ENCODE results near the gene GLI3.

The GLI3 gene

DNA sequence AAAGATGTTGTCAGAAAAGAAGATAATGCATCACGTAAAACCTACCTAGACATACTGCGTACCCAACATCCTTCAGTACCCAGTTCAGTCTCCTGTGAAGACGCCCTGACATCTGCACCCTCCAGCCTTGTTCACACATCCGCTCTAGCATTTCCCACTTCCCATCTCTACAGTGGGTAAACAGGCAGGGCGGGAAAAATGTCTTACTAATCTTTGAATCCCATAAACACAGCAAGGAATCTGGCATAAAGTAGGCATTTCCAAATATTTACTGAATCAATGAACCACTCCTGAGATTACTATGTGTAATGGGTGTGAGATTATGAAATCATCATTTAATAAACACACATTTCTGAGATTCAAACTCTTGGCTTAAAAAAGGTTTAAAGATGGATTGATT, 132.8 kb downstream of the GLI3 start:
- no peak overlapping the region for H3K4me3 ChIP-seq (ENCODE audit: insufficient read depth, low read depth, low read length, poor library complexity, severe bottlenecking)
- H3K27me3 ChIP-seq (replicated peaks; ENCODE audit: control insufficient read depth, insufficient read depth, low read length, poor library complexity, severe bottlenecking) = no peaks in the 10 kb centered on the region
- H3K4me1 ChIP-seq (ENCODE audit: control insufficient read depth, insufficient read depth, low read length, poor library complexity, severe bottlenecking) = no peaks in the 10 kb centered on the region

DNA sequence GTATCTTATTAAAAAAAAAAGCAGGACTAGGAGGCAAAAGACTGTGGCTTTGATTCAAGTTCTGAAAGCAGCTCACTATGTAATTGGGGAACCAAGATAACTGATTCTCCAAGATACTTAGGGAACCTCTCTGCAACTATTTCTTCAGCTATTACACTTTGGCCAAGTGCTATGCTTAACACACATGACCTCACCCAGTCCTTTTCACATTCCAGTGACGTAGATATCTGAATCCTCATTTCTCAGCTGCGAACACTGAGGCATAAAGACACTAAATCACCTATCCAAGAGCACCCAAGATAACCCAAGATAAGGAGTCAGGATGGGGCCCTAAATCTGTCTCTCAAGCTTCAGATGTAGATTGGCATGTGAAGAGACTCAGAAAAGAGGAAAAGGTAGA, 133.6 kb downstream of the GLI3 start:
- no peaks in the 10 kb centered on the region for H3K9me3 ChIP-seq (ENCODE audit: control insufficient read depth, low read length)
- no peaks in the 10 kb centered on the region for H3K36me3 ChIP-seq (ENCODE audit: control insufficient read depth, insufficient read depth, low read length)
- H3K27ac ChIP-seq (ENCODE audit: insufficient read depth, low read length, poor library complexity, severe bottlenecking) = no peak overlapping the region
- no peaks in the 10 kb centered on the region for H3K4me1 ChIP-seq (ENCODE audit: control insufficient read depth, insufficient read depth, low read length, poor library complexity, severe bottlenecking)
- DNase-seq = no peak
- H3K4me3 ChIP-seq (ENCODE audit: insufficient read depth, low read depth, low read length, poor library complexity, severe bottlenecking) = no peak overlapping the region
- H3K27me3 ChIP-seq (replicated peaks; ENCODE audit: control insufficient read depth, insufficient read depth, low read length, poor library complexity, severe bottlenecking) = no peaks in the 10 kb centered on the region

More for the DNA sequence above, 132.8 kb downstream of the GLI3 start:
- Histone ChIP-seq H3K9me3 (ENCODE audit: control insufficient read depth, low read length) (no peaks in the 10 kb centered on the region), H3K27ac (ENCODE audit: insufficient read depth, low read length, poor library complexity, severe bottlenecking) (no peak overlapping the region), H3K36me3 (ENCODE audit: control insufficient read depth, insufficient read depth, low read length) (no peaks in the 10 kb centered on the region)
- DNase-seq = no peak

DNA sequence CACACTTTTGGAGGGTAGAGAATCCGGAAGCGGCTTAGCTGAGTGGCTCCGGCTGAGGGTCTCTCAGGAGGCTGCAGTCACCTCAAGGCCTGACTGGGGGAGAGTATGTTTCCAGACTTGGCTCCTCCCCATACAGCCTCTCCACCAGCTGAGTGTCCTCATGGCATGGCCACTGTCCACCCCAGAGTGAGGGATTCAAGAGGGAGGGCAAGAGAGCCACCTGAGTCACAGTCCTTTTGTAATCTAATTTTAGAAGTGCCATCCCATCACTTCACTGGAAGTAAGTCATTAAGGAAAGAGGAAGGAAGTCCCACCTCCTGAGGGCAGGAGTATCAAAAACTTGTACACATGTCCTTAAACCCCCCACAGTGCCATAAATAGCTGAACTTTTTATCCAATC, 134.0 kb downstream of the GLI3 start:
- Histone ChIP-seq H3K27ac (ENCODE audit: insufficient read depth, low read length, poor library complexity, severe bottlenecking) (no peak overlapping the region), H3K4me3 (ENCODE audit: insufficient read depth, low read depth, low read length, poor library complexity, severe bottlenecking) (no peak overlapping the region), H3K9me3 (ENCODE audit: control insufficient read depth, low read length) (no peaks in the 10 kb centered on the region), H3K27me3 (replicated peaks; ENCODE audit: control insufficient read depth, insufficient read depth, low read length, poor library complexity, severe bottlenecking) (no peaks in the 10 kb centered on the region), H3K36me3 (ENCODE audit: control insufficient read depth, insufficient read depth, low read length) (no peaks in the 10 kb centered on the region), H3K4me1 (ENCODE audit: control insufficient read depth, insufficient read depth, low read length, poor library complexity, severe bottlenecking) (no peaks in the 10 kb centered on the region)
- no peak for DNase-seq

DNA sequence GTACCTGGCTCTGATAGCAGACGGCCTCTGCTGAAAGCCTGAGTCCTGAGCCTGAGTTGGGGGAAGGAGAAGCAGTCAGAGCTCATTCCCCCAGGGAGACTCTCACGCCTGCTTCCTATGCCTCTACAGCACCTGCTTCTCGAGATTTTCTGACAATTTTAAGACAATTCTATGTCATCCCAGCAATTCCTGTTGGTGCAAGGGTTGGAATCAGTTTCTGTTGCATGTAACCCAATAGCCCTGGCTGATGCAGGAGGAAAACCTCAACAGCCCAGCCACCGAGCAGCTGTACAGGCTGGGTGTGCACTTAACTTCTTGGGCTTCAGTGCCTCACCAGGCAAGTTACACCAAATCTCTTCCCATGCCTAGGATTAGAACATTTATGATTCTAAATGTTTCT, 134.7 kb downstream of the GLI3 start:
- Histone ChIP-seq H3K27me3 (replicated peaks; ENCODE audit: control insufficient read depth, insufficient read depth, low read length, poor library complexity, severe bottlenecking) (no peaks in the 10 kb centered on the region), H3K4me3 (ENCODE audit: insufficient read depth, low read depth, low read length, poor library complexity, severe bottlenecking) (no peak overlapping the region), H3K4me1 (ENCODE audit: control insufficient read depth, insufficient read depth, low read length, poor library complexity, severe bottlenecking) (no peaks in the 10 kb centered on the region), H3K27ac (ENCODE audit: insufficient read depth, low read length, poor library complexity, severe bottlenecking) (no peak overlapping the region), H3K9me3 (ENCODE audit: control insufficient read depth, low read length) (no peaks in the 10 kb centered on the region), H3K36me3 (ENCODE audit: control insufficient read depth, insufficient read depth, low read length) (no peaks in the 10 kb centered on the region)
- DNase-seq = no peak

DNA sequence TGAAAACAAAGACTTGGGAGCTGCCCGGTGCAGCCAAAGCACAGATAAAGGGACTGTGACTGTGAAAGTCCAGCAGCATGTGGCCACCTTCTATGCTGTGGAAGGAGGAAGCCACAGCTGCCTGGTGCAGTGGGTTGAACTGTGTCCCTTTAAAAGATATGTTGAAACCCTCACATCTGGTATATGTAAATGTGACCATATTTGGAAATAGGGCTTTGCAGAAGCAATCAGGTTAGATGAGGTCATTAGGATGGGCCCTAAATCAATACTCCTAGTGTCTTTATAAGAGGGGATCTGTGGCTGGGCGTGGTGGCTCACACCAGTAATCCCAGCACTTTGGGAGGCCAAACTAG, 136.9 kb downstream of the GLI3 start:
- no peaks in the 10 kb centered on the region for H3K36me3 ChIP-seq (ENCODE audit: control insufficient read depth, insufficient read depth, low read length)

DNA sequence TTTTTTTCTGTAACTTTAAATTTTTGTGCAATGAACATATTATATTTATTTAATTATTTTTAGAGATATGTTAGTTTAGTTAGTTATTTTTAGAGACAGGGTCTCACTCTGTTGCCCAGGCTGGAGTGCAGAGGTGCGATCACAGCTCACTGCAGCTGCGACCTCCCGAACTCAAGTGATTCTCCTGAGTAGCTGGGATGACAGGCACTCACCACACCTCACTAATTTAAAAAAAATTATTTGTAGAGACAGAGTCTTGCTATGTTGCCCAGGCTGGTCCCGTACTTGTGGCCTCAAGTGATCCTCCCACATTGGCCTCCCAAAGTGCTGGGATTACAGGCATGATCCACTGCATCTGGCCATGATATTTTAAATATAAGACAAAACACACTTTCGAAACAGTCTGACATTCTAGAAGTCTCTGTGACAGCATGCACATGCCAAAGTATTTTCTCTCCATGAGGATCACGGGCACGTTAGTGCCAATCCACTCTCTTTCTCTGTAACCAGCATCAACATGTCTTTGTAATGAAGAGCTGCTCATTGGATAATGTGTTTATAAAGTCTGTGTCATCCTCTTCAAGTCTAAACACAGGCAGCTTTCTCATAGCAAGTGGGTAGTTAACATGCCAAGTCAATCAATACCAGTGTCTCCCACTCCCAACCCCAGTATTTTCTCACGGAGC, 137.4 kb downstream of the GLI3 start:
- DNase-seq = no peak
- no peak overlapping the region for H3K4me3 ChIP-seq (ENCODE audit: insufficient read depth, low read depth, low read length, poor library complexity, severe bottlenecking)
- H3K36me3 ChIP-seq (ENCODE audit: control insufficient read depth, insufficient read depth, low read length) = no peaks in the 10 kb centered on the region
- no peaks in the 10 kb centered on the region for H3K9me3 ChIP-seq (ENCODE audit: control insufficient read depth, low read length)
- H3K4me1 ChIP-seq (ENCODE audit: control insufficient read depth, insufficient read depth, low read length, poor library complexity, severe bottlenecking) = no peaks in the 10 kb centered on the region
- H3K27me3 ChIP-seq (replicated peaks; ENCODE audit: control insufficient read depth, insufficient read depth, low read length, poor library complexity, severe bottlenecking) = no peaks in the 10 kb centered on the region
- H3K27ac ChIP-seq (ENCODE audit: insufficient read depth, low read length, poor library complexity, severe bottlenecking) = no peak overlapping the region

More for the DNA sequence above, 136.9 kb downstream of the GLI3 start:
- no peak overlapping the region for H3K27ac ChIP-seq (ENCODE audit: insufficient read depth, low read length, poor library complexity, severe bottlenecking)
- H3K27me3 ChIP-seq (replicated peaks; ENCODE audit: control insufficient read depth, insufficient read depth, low read length, poor library complexity, severe bottlenecking) = no peaks in the 10 kb centered on the region
- no peak for DNase-seq
- H3K4me1 ChIP-seq (ENCODE audit: control insufficient read depth, insufficient read depth, low read length, poor library complexity, severe bottlenecking) = no peaks in the 10 kb centered on the region
- no peak overlapping the region for H3K4me3 ChIP-seq (ENCODE audit: insufficient read depth, low read depth, low read length, poor library complexity, severe bottlenecking)
- no peaks in the 10 kb centered on the region for H3K9me3 ChIP-seq (ENCODE audit: control insufficient read depth, low read length)

DNA sequence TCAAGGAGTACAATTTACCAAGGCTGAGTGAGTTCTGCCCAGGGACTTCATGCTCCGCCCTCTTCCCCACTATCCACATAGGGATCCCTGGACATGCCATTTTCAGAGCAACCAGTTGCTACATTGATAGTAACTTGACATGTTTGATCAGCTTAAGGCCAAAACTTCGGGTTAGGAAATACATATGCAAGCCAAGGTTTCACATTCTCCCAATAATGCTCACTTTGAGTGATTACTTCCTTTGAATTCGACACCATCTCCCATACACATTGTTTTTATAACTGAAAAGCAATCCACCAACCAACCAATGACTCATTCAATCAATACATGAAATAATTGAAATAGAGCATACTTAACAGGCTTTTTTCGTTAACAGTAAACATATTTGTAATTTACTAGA, 137.9 kb downstream of the GLI3 start:
- Histone ChIP-seq H3K4me1 (ENCODE audit: control insufficient read depth, insufficient read depth, low read length, poor library complexity, severe bottlenecking) (no peaks in the 10 kb centered on the region), H3K27ac (ENCODE audit: insufficient read depth, low read length, poor library complexity, severe bottlenecking) (no peak overlapping the region), H3K9me3 (ENCODE audit: control insufficient read depth, low read length) (no peaks in the 10 kb centered on the region), H3K4me3 (ENCODE audit: insufficient read depth, low read depth, low read length, poor library complexity, severe bottlenecking) (no peak overlapping the region), H3K36me3 (ENCODE audit: control insufficient read depth, insufficient read depth, low read length) (no peaks in the 10 kb centered on the region), H3K27me3 (replicated peaks; ENCODE audit: control insufficient read depth, insufficient read depth, low read length, poor library complexity, severe bottlenecking) (no peaks in the 10 kb centered on the region)
- DNase-seq = no peak

DNA sequence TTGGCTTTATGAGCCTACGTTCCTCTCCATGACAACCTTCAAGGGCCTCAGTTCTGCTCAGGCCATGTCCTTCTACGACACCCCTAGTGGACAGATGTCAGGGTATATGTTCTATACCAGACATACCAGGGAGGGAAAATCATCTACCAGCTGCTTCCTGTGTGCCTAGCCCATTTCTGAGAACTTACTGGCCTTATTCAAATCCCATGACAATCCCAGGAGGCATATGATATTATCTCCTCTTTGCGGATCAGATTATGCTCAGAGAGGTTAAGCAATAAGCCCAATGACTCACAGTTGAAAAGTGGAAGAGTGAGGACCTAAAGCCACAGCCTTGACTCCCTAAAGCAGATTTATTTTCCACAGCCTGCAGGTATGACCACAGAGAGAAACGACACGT, 139.3 kb downstream of the GLI3 start:
- H3K36me3 ChIP-seq (ENCODE audit: control insufficient read depth, insufficient read depth, low read length) = no peaks in the 10 kb centered on the region
- no peaks in the 10 kb centered on the region for H3K27me3 ChIP-seq (replicated peaks; ENCODE audit: control insufficient read depth, insufficient read depth, low read length, poor library complexity, severe bottlenecking)
- H3K27ac ChIP-seq (ENCODE audit: insufficient read depth, low read length, poor library complexity, severe bottlenecking) = no peak overlapping the region
- no peaks in the 10 kb centered on the region for H3K4me1 ChIP-seq (ENCODE audit: control insufficient read depth, insufficient read depth, low read length, poor library complexity, severe bottlenecking)
- H3K4me3 ChIP-seq (ENCODE audit: insufficient read depth, low read depth, low read length, poor library complexity, severe bottlenecking) = no peak overlapping the region
- no peaks in the 10 kb centered on the region for H3K9me3 ChIP-seq (ENCODE audit: control insufficient read depth, low read length)
- no peak for DNase-seq

DNA sequence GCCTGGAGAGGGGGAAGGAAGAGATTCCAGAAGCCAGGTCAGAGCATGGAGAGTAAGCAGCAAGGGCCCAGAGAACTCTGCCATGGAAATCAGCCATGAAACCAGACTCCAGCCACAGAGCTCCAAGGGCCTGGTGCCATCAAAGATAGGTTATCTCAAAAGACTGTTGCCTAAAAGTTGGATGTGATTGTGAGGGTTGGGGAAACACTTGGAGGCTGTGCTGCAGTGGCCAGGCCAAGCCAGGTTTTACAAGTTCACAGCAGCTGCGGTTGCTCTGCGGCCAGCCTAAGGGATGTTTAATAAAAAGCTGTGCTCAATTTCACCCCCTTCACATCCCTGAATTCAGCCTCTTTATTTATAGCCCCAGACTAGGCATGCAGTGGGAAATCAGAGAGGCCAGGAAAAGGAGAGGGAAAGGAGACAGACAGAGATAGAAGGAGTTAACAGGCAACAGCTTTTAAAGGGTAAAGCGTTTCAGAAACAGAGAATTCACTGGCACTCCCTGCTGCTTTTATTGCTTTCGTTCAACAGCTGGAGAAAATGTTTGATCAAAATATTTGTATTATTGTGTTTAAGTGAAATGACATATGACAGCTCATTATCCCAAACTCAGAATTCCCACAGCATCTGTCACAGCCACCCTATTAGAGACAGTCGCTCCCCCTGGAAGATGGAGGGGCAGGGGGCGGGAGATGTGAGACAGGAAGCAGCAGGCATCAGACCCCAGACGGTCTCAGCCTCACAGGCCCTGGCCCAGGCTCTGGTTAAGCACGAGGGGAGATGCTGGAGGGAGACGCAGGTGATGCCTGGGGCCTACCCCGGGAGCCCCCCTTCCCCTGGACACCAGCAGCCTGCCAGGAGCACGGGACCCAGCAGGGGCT, 140.1 kb downstream of the GLI3 start:
- Histone ChIP-seq H3K27me3 (replicated peaks; ENCODE audit: control insufficient read depth, insufficient read depth, low read length, poor library complexity, severe bottlenecking) (no peaks in the 10 kb centered on the region), H3K9me3 (ENCODE audit: control insufficient read depth, low read length) (no peaks in the 10 kb centered on the region), H3K27ac (ENCODE audit: insufficient read depth, low read length, poor library complexity, severe bottlenecking) (no peak overlapping the region), H3K4me3 (ENCODE audit: insufficient read depth, low read depth, low read length, poor library complexity, severe bottlenecking) (no peak overlapping the region), H3K4me1 (ENCODE audit: control insufficient read depth, insufficient read depth, low read length, poor library complexity, severe bottlenecking) (no peaks in the 10 kb centered on the region), H3K36me3 (ENCODE audit: control insufficient read depth, insufficient read depth, low read length) (no peaks in the 10 kb centered on the region)
- no peak for DNase-seq

DNA sequence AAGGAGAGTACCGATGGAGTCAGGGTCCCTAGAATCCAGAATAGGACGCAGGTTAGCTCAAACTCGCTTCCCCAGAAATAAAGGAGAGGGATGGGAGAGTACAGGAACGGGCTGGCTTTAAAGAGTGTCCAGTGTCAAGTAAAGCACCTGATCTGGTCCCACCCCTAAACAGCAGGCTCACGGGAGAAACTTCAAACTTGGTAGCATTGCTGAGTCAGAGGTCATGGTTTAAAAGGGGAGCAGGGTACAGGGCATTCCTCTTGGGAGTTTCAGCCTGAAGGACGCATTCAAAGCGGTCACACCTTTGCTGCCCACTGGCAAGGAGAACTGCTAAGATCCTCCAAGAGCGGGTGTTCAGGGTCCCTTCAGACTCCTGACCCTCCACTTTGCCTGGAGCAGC, 140.7 kb downstream of the GLI3 start:
- no peaks in the 10 kb centered on the region for H3K36me3 ChIP-seq (ENCODE audit: control insufficient read depth, insufficient read depth, low read length)
- no peaks in the 10 kb centered on the region for H3K9me3 ChIP-seq (ENCODE audit: control insufficient read depth, low read length)
- no peak overlapping the region for H3K4me3 ChIP-seq (ENCODE audit: insufficient read depth, low read depth, low read length, poor library complexity, severe bottlenecking)
- no peaks in the 10 kb centered on the region for H3K27me3 ChIP-seq (replicated peaks; ENCODE audit: control insufficient read depth, insufficient read depth, low read length, poor library complexity, severe bottlenecking)
- H3K4me1 ChIP-seq (ENCODE audit: control insufficient read depth, insufficient read depth, low read length, poor library complexity, severe bottlenecking) = no peaks in the 10 kb centered on the region
- no peak for DNase-seq
- H3K27ac ChIP-seq (ENCODE audit: insufficient read depth, low read length, poor library complexity, severe bottlenecking) = no peak overlapping the region
